ENCODE measurements around the gene SMG1.

The SMG1 gene

GRCh38 chr16:18842565-18842964 lies 83.6 kb downstream of the SMG1 start:
- no peak for DNase-seq (ENCODE audit: low read depth)
- Histone ChIP-seq H3K4me1 (ENCODE audit: control insufficient read depth, insufficient read depth, low read length) (no peaks in the 10 kb centered on the region), H3K27me3 (replicated peaks; ENCODE audit: control insufficient read depth, insufficient read depth, low read length) (no peaks in the 10 kb centered on the region), H3K9ac (ENCODE audit: low read length) (no peak overlapping the region), H3K9me3 (ENCODE audit: control insufficient read depth, low read length) (no peaks in the 10 kb centered on the region), H3K36me3 (ENCODE audit: control insufficient read depth, insufficient read depth, low read length, severe bottlenecking) (peaks cover 82% of the 10 kb centered on the region), H3K4me3 (ENCODE audit: low read length) (no peak overlapping the region)

- no peak for DNase-seq (ENCODE audit: low read depth)
- H3K4me1 ChIP-seq (ENCODE audit: control insufficient read depth, insufficient read depth, low read length): no peaks in the 10 kb centered on the region
- no peaks in the 10 kb centered on the region for H3K27me3 ChIP-seq (replicated peaks; ENCODE audit: control insufficient read depth, insufficient read depth, low read length)
- no peak overlapping the region for H3K9ac ChIP-seq (ENCODE audit: low read length)
- H3K36me3 ChIP-seq (ENCODE audit: control insufficient read depth, insufficient read depth, low read length, severe bottlenecking): peaks cover 82% of the 10 kb centered on the region
- H3K9me3 ChIP-seq (ENCODE audit: control insufficient read depth, low read length): no peaks in the 10 kb centered on the region
- H3K4me3 ChIP-seq (ENCODE audit: low read length): no peak overlapping the region
These were observed 84.2 kb downstream of the SMG1 start for GRCh38 chr16:18841833-18842525.

GRCh38 chr16:18839555-18839954 lies 86.7 kb downstream of the SMG1 start:
- no peak for DNase-seq (ENCODE audit: low read depth)
- Histone ChIP-seq H3K9me3 (ENCODE audit: control insufficient read depth, low read length) (peaks cover 2% of the 10 kb centered on the region), H3K9ac (ENCODE audit: low read length) (no peak overlapping the region), H3K36me3 (ENCODE audit: control insufficient read depth, insufficient read depth, low read length, severe bottlenecking) (peaks cover 84% of the 10 kb centered on the region), H3K4me1 (ENCODE audit: control insufficient read depth, insufficient read depth, low read length) (no peaks in the 10 kb centered on the region), H3K27me3 (replicated peaks; ENCODE audit: control insufficient read depth, insufficient read depth, low read length) (no peaks in the 10 kb centered on the region), H3K4me3 (ENCODE audit: low read length) (no peak overlapping the region)

GRCh38 chr16:18836702-18837101 lies 89.5 kb downstream of the SMG1 start:
- peaks cover 96% of the 10 kb centered on the region for H3K36me3 ChIP-seq (ENCODE audit: control insufficient read depth, insufficient read depth, low read length, severe bottlenecking)
- no peaks in the 10 kb centered on the region for H3K4me1 ChIP-seq (ENCODE audit: control insufficient read depth, insufficient read depth, low read length)
- no peaks in the 10 kb centered on the region for H3K27me3 ChIP-seq (replicated peaks; ENCODE audit: control insufficient read depth, insufficient read depth, low read length)
- H3K9me3 ChIP-seq (ENCODE audit: control insufficient read depth, low read length): peaks cover 2% of the 10 kb centered on the region
- DNase-seq (ENCODE audit: low read depth): no peak
- no peak overlapping the region for H3K9ac ChIP-seq (ENCODE audit: low read length)
- H3K4me3 ChIP-seq (ENCODE audit: low read length): no peak overlapping the region

GRCh38 chr16:18834864-18835263 lies 91.3 kb downstream of the SMG1 start:
- no peaks in the 10 kb centered on the region for H3K4me1 ChIP-seq (ENCODE audit: control insufficient read depth, insufficient read depth, low read length)
- H3K4me3 ChIP-seq (ENCODE audit: low read length): no peak overlapping the region
- no peak overlapping the region for H3K9ac ChIP-seq (ENCODE audit: low read length)
- DNase-seq (ENCODE audit: low read depth): no peak
- no peaks in the 10 kb centered on the region for H3K27me3 ChIP-seq (replicated peaks; ENCODE audit: control insufficient read depth, insufficient read depth, low read length)
- H3K36me3 ChIP-seq (ENCODE audit: control insufficient read depth, insufficient read depth, low read length, severe bottlenecking): peaks cover 97% of the 10 kb centered on the region
- peaks cover 2% of the 10 kb centered on the region for H3K9me3 ChIP-seq (ENCODE audit: control insufficient read depth, low read length)

GRCh38 chr16:18833707-18834505 lies 92.3 kb downstream of the SMG1 start:
- no peak overlapping the region for H3K4me3 ChIP-seq (ENCODE audit: low read length)
- no peak for DNase-seq (ENCODE audit: low read depth)
- no peaks in the 10 kb centered on the region for H3K27me3 ChIP-seq (replicated peaks; ENCODE audit: control insufficient read depth, insufficient read depth, low read length)
- no peak overlapping the region for H3K9ac ChIP-seq (ENCODE audit: low read length)
- peaks cover 98% of the 10 kb centered on the region for H3K36me3 ChIP-seq (ENCODE audit: control insufficient read depth, insufficient read depth, low read length, severe bottlenecking)
- peaks cover 2% of the 10 kb centered on the region for H3K9me3 ChIP-seq (ENCODE audit: control insufficient read depth, low read length)
- no peaks in the 10 kb centered on the region for H3K4me1 ChIP-seq (ENCODE audit: control insufficient read depth, insufficient read depth, low read length)

- Histone ChIP-seq H3K4me1 (ENCODE audit: control insufficient read depth, insufficient read depth, low read length) (no peaks in the 10 kb centered on the region), H3K9ac (ENCODE audit: low read length) (no peak overlapping the region), H3K36me3 (ENCODE audit: control insufficient read depth, insufficient read depth, low read length, severe bottlenecking) (peaks cover 97% of the 10 kb centered on the region), H3K9me3 (ENCODE audit: control insufficient read depth, low read length) (peaks cover 2% of the 10 kb centered on the region), H3K4me3 (ENCODE audit: low read length) (no peak overlapping the region), H3K27me3 (replicated peaks; ENCODE audit: control insufficient read depth, insufficient read depth, low read length) (no peaks in the 10 kb centered on the region)
- DNase-seq (ENCODE audit: low read depth): no peak
These were observed 93.6 kb downstream of the SMG1 start for GRCh38 chr16:18832613-18833012.

- Histone ChIP-seq H3K36me3 (ENCODE audit: control insufficient read depth, insufficient read depth, low read length, severe bottlenecking) (peaks cover 92% of the 10 kb centered on the region), H3K9me3 (ENCODE audit: control insufficient read depth, low read length) (peaks cover 2% of the 10 kb centered on the region), H3K27me3 (replicated peaks; ENCODE audit: control insufficient read depth, insufficient read depth, low read length) (no peaks in the 10 kb centered on the region), H3K4me3 (ENCODE audit: low read length) (no peak overlapping the region), H3K9ac (ENCODE audit: low read length) (no peak overlapping the region), H3K4me1 (ENCODE audit: control insufficient read depth, insufficient read depth, low read length) (no peaks in the 10 kb centered on the region)
- DNase-seq (ENCODE audit: low read depth): no peak
These were observed 94.2 kb downstream of the SMG1 start for GRCh38 chr16:18832006-18832405.

- no peak for DNase-seq (ENCODE audit: low read depth)
- Histone ChIP-seq H3K9ac (ENCODE audit: low read length) (no peak overlapping the region), H3K27me3 (replicated peaks; ENCODE audit: control insufficient read depth, insufficient read depth, low read length) (no peaks in the 10 kb centered on the region), H3K36me3 (ENCODE audit: control insufficient read depth, insufficient read depth, low read length, severe bottlenecking) (peaks cover 67% of the 10 kb centered on the region), H3K4me1 (ENCODE audit: control insufficient read depth, insufficient read depth, low read length) (no peaks in the 10 kb centered on the region), H3K4me3 (ENCODE audit: low read length) (no peak overlapping the region), H3K9me3 (ENCODE audit: control insufficient read depth, low read length) (no peaks in the 10 kb centered on the region)
These were observed 97.0 kb downstream of the SMG1 start for GRCh38 chr16:18829251-18829650.

GRCh38 chr16:18827890-18828289 lies 98.3 kb downstream of the SMG1 start:
- no peak for DNase-seq (ENCODE audit: low read depth)
- Histone ChIP-seq H3K36me3 (ENCODE audit: control insufficient read depth, insufficient read depth, low read length, severe bottlenecking) (peaks cover 54% of the 10 kb centered on the region), H3K27me3 (replicated peaks; ENCODE audit: control insufficient read depth, insufficient read depth, low read length) (no peaks in the 10 kb centered on the region), H3K4me3 (ENCODE audit: low read length) (no peak overlapping the region), H3K4me1 (ENCODE audit: control insufficient read depth, insufficient read depth, low read length) (no peaks in the 10 kb centered on the region), H3K9ac (ENCODE audit: low read length) (no peak overlapping the region), H3K9me3 (ENCODE audit: control insufficient read depth, low read length) (no peaks in the 10 kb centered on the region)

- Histone ChIP-seq H3K9me3 (ENCODE audit: control insufficient read depth, low read length) (no peaks in the 10 kb centered on the region), H3K36me3 (ENCODE audit: control insufficient read depth, insufficient read depth, low read length, severe bottlenecking) (peaks cover 77% of the 10 kb centered on the region), H3K9ac (ENCODE audit: low read length) (no peak overlapping the region), H3K4me1 (ENCODE audit: control insufficient read depth, insufficient read depth, low read length) (peaks cover 3% of the 10 kb centered on the region), H3K4me3 (ENCODE audit: low read length) (no peak overlapping the region), H3K27me3 (replicated peaks; ENCODE audit: control insufficient read depth, insufficient read depth, low read length) (no peaks in the 10 kb centered on the region)
- no peak for DNase-seq (ENCODE audit: low read depth)
These were observed 109.9 kb downstream of the SMG1 start for GRCh38 chr16:18816286-18816685.
